ENCODE results near the gene CCDC71L. TPM values are rescaled to one million over a fixed set of nuclear protein-coding genes. Genes with fewer than 3 reads are reported as not detected.

CCDC71L gene
- total and polyA plus RNA-seq, 2 donors (not counting 1 experiment from before 2014, with no cell fraction given), result 20.3 to 39.1 TPM

DNA sequence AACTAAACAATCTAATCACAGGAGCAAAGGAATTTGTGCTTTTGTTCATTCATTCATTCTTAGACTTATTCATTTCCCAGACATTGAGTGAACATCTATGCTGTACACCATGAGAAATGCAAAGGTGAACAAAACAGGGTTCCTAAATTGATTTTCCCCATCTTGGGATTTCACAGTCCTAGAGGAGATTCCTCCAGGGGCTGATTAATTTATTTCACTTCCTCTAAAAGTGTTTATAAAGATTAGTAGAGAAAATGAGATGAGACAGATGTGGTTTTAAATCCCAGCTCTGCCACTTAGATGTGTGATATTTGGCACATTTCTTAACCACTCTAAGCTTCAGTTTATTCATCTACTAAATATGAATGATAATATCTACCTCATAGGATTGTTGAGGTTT is 8.9 kb downstream of the CCDC71L start:
- H4K20me1 ChIP-seq (ENCODE audit: control insufficient read depth, extremely low read depth, insufficient read depth, low read length), result no peaks in the 10 kb centered on the region
- H3K27me3 ChIP-seq (ENCODE audit: control insufficient read depth, insufficient read depth, low read length), result no peaks in the 10 kb centered on the region
- no peak overlapping the region for H2AFZ ChIP-seq (ENCODE audit: low read length)
- H3K79me2 ChIP-seq (ENCODE audit: control insufficient read depth, insufficient read depth, low read length), result no peaks in the 10 kb centered on the region
- H3K4me3 ChIP-seq (replicated peaks in 1 of 4; ENCODE audit: control extremely low read depth in 1 of 4, insufficient read depth in 1 of 4, low read depth in 3 of 4, low read length in 4 of 4), result no peak overlapping the region
- TF ChIP-seq, protein P1, sequence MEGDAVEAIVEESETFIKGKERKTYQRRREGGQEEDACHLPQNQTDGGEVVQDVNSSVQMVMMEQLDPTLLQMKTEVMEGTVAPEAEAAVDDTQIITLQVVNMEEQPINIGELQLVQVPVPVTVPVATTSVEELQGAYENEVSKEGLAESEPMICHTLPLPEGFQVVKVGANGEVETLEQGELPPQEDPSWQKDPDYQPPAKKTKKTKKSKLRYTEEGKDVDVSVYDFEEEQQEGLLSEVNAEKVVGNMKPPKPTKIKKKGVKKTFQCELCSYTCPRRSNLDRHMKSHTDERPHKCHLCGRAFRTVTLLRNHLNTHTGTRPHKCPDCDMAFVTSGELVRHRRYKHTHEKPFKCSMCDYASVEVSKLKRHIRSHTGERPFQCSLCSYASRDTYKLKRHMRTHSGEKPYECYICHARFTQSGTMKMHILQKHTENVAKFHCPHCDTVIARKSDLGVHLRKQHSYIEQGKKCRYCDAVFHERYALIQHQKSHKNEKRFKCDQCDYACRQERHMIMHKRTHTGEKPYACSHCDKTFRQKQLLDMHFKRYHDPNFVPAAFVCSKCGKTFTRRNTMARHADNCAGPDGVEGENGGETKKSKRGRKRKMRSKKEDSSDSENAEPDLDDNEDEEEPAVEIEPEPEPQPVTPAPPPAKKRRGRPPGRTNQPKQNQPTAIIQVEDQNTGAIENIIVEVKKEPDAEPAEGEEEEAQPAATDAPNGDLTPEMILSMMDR (conservative IDR thresholded peaks at IDR 0.05 in 1 of 2, IDR thresholded peaks at IDR 0.05 in 1 of 2; ENCODE audit: low read depth in 1 of 2, low read length in 2 of 2), result no peak
- TF ChIP-seq EZH2 (IDR thresholded peaks at IDR 0.05; ENCODE audit: low read length, missing control alignments), result no peak
- no peak overlapping the region for H3K4me2 ChIP-seq (ENCODE audit: extremely low read depth, insufficient read depth, low read length)
- H3K9ac ChIP-seq (ENCODE audit: insufficient read depth, low read length), result no peak overlapping the region
- H3K27ac ChIP-seq (ENCODE audit: insufficient read depth, low read length), result no peak overlapping the region
- DNase-seq (ENCODE audit: low read depth in 2 of 2), result no peak
- no peaks in the 10 kb centered on the region for H3K36me3 ChIP-seq (ENCODE audit: control insufficient read depth, insufficient read depth, low read length)
- no peaks in the 10 kb centered on the region for H3K9me3 ChIP-seq (ENCODE audit: control insufficient read depth, insufficient read depth, low read depth, low read length)
- no peaks in the 10 kb centered on the region for H3K4me1 ChIP-seq (ENCODE audit: control insufficient read depth, extremely low read depth, insufficient read depth, low read length)

DNA sequence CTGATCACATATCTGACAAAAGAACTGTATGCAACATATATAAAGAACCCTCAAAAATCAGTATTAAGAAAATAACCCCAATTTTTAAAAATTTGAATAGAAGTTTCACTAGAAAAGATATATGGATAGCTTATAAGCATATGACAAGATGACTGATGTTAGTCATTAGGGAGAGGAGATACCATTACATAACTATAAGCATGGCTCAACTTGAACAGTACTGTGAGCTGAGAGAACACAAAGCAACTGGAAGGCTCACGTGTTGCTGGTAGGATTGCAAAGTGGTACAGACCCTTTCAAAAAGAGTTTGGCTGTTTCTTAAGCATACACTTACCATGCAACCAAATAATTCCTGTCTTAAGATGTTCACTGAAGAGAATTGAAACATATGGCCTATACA is 14.7 kb downstream of the CCDC71L start:
- Histone ChIP-seq H3K4me2 (ENCODE audit: extremely low read depth, insufficient read depth, low read length) (no peak overlapping the region), H3K9me3 (ENCODE audit: control insufficient read depth, insufficient read depth, low read depth, low read length) (no peaks in the 10 kb centered on the region), H3K4me3 (replicated peaks in 1 of 4; ENCODE audit: control extremely low read depth in 1 of 4, insufficient read depth in 1 of 4, low read depth in 3 of 4, low read length in 4 of 4) (no peak overlapping the region), H2AFZ (ENCODE audit: low read length) (no peak overlapping the region), H3K9ac (ENCODE audit: insufficient read depth, low read length) (no peak overlapping the region), H3K36me3 (ENCODE audit: control insufficient read depth, insufficient read depth, low read length) (no peaks in the 10 kb centered on the region), H3K27ac (ENCODE audit: insufficient read depth, low read length) (no peak overlapping the region), H3K4me1 (ENCODE audit: control insufficient read depth, extremely low read depth, insufficient read depth, low read length) (no peaks in the 10 kb centered on the region), H4K20me1 (ENCODE audit: control insufficient read depth, extremely low read depth, insufficient read depth, low read length) (no peaks in the 10 kb centered on the region), H3K27me3 (ENCODE audit: control insufficient read depth, insufficient read depth, low read length) (no peaks in the 10 kb centered on the region), H3K79me2 (ENCODE audit: control insufficient read depth, insufficient read depth, low read length) (no peaks in the 10 kb centered on the region)
- DNase-seq (ENCODE audit: low read depth in 2 of 2), result no peak
- TF ChIP-seq, protein P1 (conservative IDR thresholded peaks at IDR 0.05 in 1 of 2, IDR thresholded peaks at IDR 0.05 in 1 of 2; ENCODE audit: low read depth in 1 of 2, low read length in 2 of 2), result no peak
- TF ChIP-seq EZH2 (IDR thresholded peaks at IDR 0.05; ENCODE audit: low read length, missing control alignments), result no peak

DNA sequence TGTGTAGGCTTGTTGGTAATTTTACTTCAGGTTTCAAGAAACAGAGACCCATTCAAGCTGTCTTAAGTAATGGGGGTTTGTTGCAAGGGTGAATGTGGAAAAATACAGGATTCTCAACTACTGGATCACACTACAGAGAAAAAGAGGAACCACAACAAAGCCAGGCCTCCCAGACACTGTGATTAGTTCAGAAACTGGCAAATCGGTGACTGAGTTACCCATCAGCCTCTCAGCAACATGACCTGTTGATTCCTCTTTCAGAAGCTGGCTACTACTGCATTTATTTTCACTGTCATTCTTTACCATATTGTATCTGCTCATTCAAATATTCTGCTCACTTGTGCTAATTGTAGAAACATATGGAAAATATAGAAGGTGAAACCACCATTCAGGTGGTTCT is 16.0 kb downstream of the CCDC71L start:
- Histone ChIP-seq H3K36me3 (ENCODE audit: control insufficient read depth, insufficient read depth, low read length) (no peaks in the 10 kb centered on the region), H3K27me3 (ENCODE audit: control insufficient read depth, insufficient read depth, low read length) (no peaks in the 10 kb centered on the region), H2AFZ (ENCODE audit: low read length) (no peak overlapping the region), H3K9ac (ENCODE audit: insufficient read depth, low read length) (no peak overlapping the region), H3K4me1 (ENCODE audit: control insufficient read depth, extremely low read depth, insufficient read depth, low read length) (no peaks in the 10 kb centered on the region), H3K27ac (ENCODE audit: insufficient read depth, low read length) (no peak overlapping the region), H3K4me3 (replicated peaks in 1 of 4; ENCODE audit: control extremely low read depth in 1 of 4, insufficient read depth in 1 of 4, low read depth in 3 of 4, low read length in 4 of 4) (no peak overlapping the region), H3K4me2 (ENCODE audit: extremely low read depth, insufficient read depth, low read length) (no peak overlapping the region), H3K9me3 (ENCODE audit: control insufficient read depth, insufficient read depth, low read depth, low read length) (no peaks in the 10 kb centered on the region), H3K79me2 (ENCODE audit: control insufficient read depth, insufficient read depth, low read length) (no peaks in the 10 kb centered on the region), H4K20me1 (ENCODE audit: control insufficient read depth, extremely low read depth, insufficient read depth, low read length) (no peaks in the 10 kb centered on the region)
- DNase-seq (ENCODE audit: low read depth in 2 of 2), result no peak
- TF ChIP-seq, protein P1 (conservative IDR thresholded peaks at IDR 0.05 in 1 of 2, IDR thresholded peaks at IDR 0.05 in 1 of 2; ENCODE audit: low read depth in 1 of 2, low read length in 2 of 2), result no peak
- no peak for TF ChIP-seq EZH2 (IDR thresholded peaks at IDR 0.05; ENCODE audit: low read length, missing control alignments)
